ENCODE results near the gene OTULIN.

Gene OTULIN

GRCh38 chr5:14635656-14636055 is 28.9 kb upstream of the OTULIN start:
- no peak overlapping the region for H3K9ac ChIP-seq (ENCODE audit: low read length)
- no peaks in the 10 kb centered on the region for H3F3A ChIP-seq (ENCODE audit: insufficient read depth, low read length)
- no peak overlapping the region for H2AFZ ChIP-seq (ENCODE audit: low read length)
- H3K9me2 ChIP-seq (ENCODE audit: low read depth, low read length) = no peaks in the 10 kb centered on the region
- H3K4me2 ChIP-seq (ENCODE audit: low read length) = no peak overlapping the region
- no peaks in the 10 kb centered on the region for H3K9me3 ChIP-seq (ENCODE audit: low read length)
- H3K27ac ChIP-seq (ENCODE audit: low read depth, low read length, poor library complexity, severe bottlenecking) = no peak overlapping the region
- no peaks in the 10 kb centered on the region for H4K20me1 ChIP-seq (ENCODE audit: insufficient read depth, low read length)
- no peaks in the 10 kb centered on the region for H3K36me3 ChIP-seq (ENCODE audit: insufficient read depth, low read length)
- no peaks in the 10 kb centered on the region for H3K27me3 ChIP-seq (ENCODE audit: insufficient read depth, low read length)
- TF ChIP-seq CTCF (IDR thresholded peaks at IDR 0.05; ENCODE audit: low read length) (no peak), EZH2 (IDR thresholded peaks at IDR 0.05; ENCODE audit: borderline replicate concordance, low read length) (no peak)
- no peaks in the 10 kb centered on the region for H3K79me2 ChIP-seq (ENCODE audit: insufficient read depth, low read length)
- no peaks in the 10 kb centered on the region for H3K4me1 ChIP-seq (ENCODE audit: insufficient read depth, low read length, severe bottlenecking)
- H3K4me3 ChIP-seq (ENCODE audit: low read depth, low read length, poor library complexity, severe bottlenecking) = no peak overlapping the region

- H2AFZ ChIP-seq (ENCODE audit: low read length) = no peak overlapping the region
- no peaks in the 10 kb centered on the region for H3K27me3 ChIP-seq (ENCODE audit: insufficient read depth, low read length)
Measured at GRCh38 chr5:14640765-14641164, 23.8 kb upstream of the OTULIN start.

GRCh38 chr5:14644623-14645237 is 19.8 kb upstream of the OTULIN start:
- TF ChIP-seq CTCF (IDR thresholded peaks at IDR 0.05; ENCODE audit: low read length) (no peak), EZH2 (IDR thresholded peaks at IDR 0.05; ENCODE audit: borderline replicate concordance, low read length) (no peak)
- no peaks in the 10 kb centered on the region for H3K9me3 ChIP-seq (ENCODE audit: low read length)
- H3K4me1 ChIP-seq (ENCODE audit: insufficient read depth, low read length, severe bottlenecking) = no peaks in the 10 kb centered on the region
- no peak overlapping the region for H3K9ac ChIP-seq (ENCODE audit: low read length)
- no peaks in the 10 kb centered on the region for H3K36me3 ChIP-seq (ENCODE audit: insufficient read depth, low read length)
- H3K79me2 ChIP-seq (ENCODE audit: insufficient read depth, low read length) = no peaks in the 10 kb centered on the region
- no peaks in the 10 kb centered on the region for H3K27me3 ChIP-seq (ENCODE audit: insufficient read depth, low read length)
- H3K4me2 ChIP-seq (ENCODE audit: low read length) = no peak overlapping the region
- no peaks in the 10 kb centered on the region for H3F3A ChIP-seq (ENCODE audit: insufficient read depth, low read length)
- no peak overlapping the region for H2AFZ ChIP-seq (ENCODE audit: low read length)
- no peak overlapping the region for H3K27ac ChIP-seq (ENCODE audit: low read depth, low read length, poor library complexity, severe bottlenecking)
- H3K4me3 ChIP-seq (ENCODE audit: low read depth, low read length, poor library complexity, severe bottlenecking) = no peak overlapping the region
- H4K20me1 ChIP-seq (ENCODE audit: insufficient read depth, low read length) = no peaks in the 10 kb centered on the region
- H3K9me2 ChIP-seq (ENCODE audit: low read depth, low read length) = no peaks in the 10 kb centered on the region

More at GRCh38 chr5:14640765-14641164, 23.8 kb upstream of the OTULIN start:
- Histone ChIP-seq H3K36me3 (ENCODE audit: insufficient read depth, low read length) (no peaks in the 10 kb centered on the region), H3K27ac (ENCODE audit: low read depth, low read length, poor library complexity, severe bottlenecking) (no peak overlapping the region), H4K20me1 (ENCODE audit: insufficient read depth, low read length) (no peaks in the 10 kb centered on the region), H3F3A (ENCODE audit: insufficient read depth, low read length) (no peaks in the 10 kb centered on the region), H3K9me3 (ENCODE audit: low read length) (no peaks in the 10 kb centered on the region), H3K9ac (ENCODE audit: low read length) (no peak overlapping the region), H3K4me1 (ENCODE audit: insufficient read depth, low read length, severe bottlenecking) (no peaks in the 10 kb centered on the region), H3K79me2 (ENCODE audit: insufficient read depth, low read length) (no peaks in the 10 kb centered on the region), H3K9me2 (ENCODE audit: low read depth, low read length) (no peaks in the 10 kb centered on the region), H3K4me2 (ENCODE audit: low read length) (no peak overlapping the region), H3K4me3 (ENCODE audit: low read depth, low read length, poor library complexity, severe bottlenecking) (no peak overlapping the region)
- TF ChIP-seq EZH2 (IDR thresholded peaks at IDR 0.05; ENCODE audit: borderline replicate concordance, low read length) = no peak
- TF ChIP-seq CTCF (IDR thresholded peaks at IDR 0.05; ENCODE audit: low read length) = no peak
